Stimulated activated CD8-positive, alpha-beta memory T cell treated with anti-CD3 and anti-CD28 coated beads, Interleukin-2, amount 100 ng/mL, for 1 hour (primary cell): ENCODE results near the gene DMXL2.

Source experiments
- DNase-seq, 2 donors: peaks; one replicate each; pipeline ENCODE4 v3.0.0-alpha.2; 2020; ENCODE audit warnings: low read depth in 2 of 2

Gene DMXL2

GRCh38 chr15:51405693-51406523, 216.7 kb downstream of the DMXL2 start:
- no peak for DNase-seq

- DNase-seq, result no peak
Measured at GRCh38 chr15:51403946-51404695, 218.4 kb downstream of the DMXL2 start.

GRCh38 chr15:51403072-51403878, 219.3 kb downstream of the DMXL2 start:
- DNase-seq, result no peak

GRCh38 chr15:51401872-51402517, 220.6 kb downstream of the DMXL2 start:
- no peak for DNase-seq

GRCh38 chr15:51401051-51401780, 221.4 kb downstream of the DMXL2 start:
- no peak for DNase-seq

- no peak for DNase-seq
Measured at GRCh38 chr15:51398626-51399025, 223.9 kb downstream of the DMXL2 start.
